Measurements from ENCODE around the gene ALKBH4.
"Not testable (repeated sequence)": the region's sequence is repeated elsewhere in the genome, so short reads cannot be mapped to it uniquely, and the experiment has no call there.

Gene ALKBH4

GRCh38 chr7:102478314-102479208 is 13.9 kb upstream of the ALKBH4 start, which contains the start of gene POLR2J:
TSS of gene POLR2J (minus strand) at chr7:102478922. CDS start at chr7:102478860, 62 bp downstream.
- not testable (repeated sequence) for FAIRE-seq

GRCh38 chr7:102474736-102475435 is 10.2 kb upstream of the ALKBH4 start:
- FAIRE-seq = not testable (repeated sequence)

- FAIRE-seq = not testable (repeated sequence)
Measured at GRCh38 chr7:102474116-102474515, 9.5 kb upstream of the ALKBH4 start.

GRCh38 chr7:102473271-102473991 is 8.8 kb upstream of the ALKBH4 start:
- no peak for FAIRE-seq

GRCh38 chr7:102472126-102473041 is 7.7 kb upstream of the ALKBH4 start:
- no peak for FAIRE-seq

- no peak for FAIRE-seq
Measured at GRCh38 chr7:102471791-102472125, 7.1 kb upstream of the ALKBH4 start.

- FAIRE-seq = no peak
Measured at GRCh38 chr7:102469972-102470825, 5.5 kb upstream of the ALKBH4 start.

GRCh38 chr7:102469351-102469971 is 4.8 kb upstream of the ALKBH4 start:
- no peak for FAIRE-seq

GRCh38 chr7:102468478-102469350 is 4.1 kb upstream of the ALKBH4 start:
- no peak for FAIRE-seq

GRCh38 chr7:102467581-102468477 is 3.2 kb upstream of the ALKBH4 start:
- no peak for FAIRE-seq

GRCh38 chr7:102466097-102466496 is 1.4 kb upstream of the ALKBH4 start:
- FAIRE-seq = no peak

GRCh38 chr7:102463841-102464576 is 654 bp downstream of the ALKBH4 start:
- no peak for FAIRE-seq

GRCh38 chr7:102460467-102460866 is 4.2 kb downstream of the ALKBH4 start:
- FAIRE-seq = no peak

GRCh38 chr7:102459221-102459844 is 5.3 kb downstream of the ALKBH4 start:
- no peak for FAIRE-seq

GRCh38 chr7:102457352-102457924 is 7.2 kb downstream of the ALKBH4 start:
- no peak for FAIRE-seq

- no peak for FAIRE-seq
Measured at GRCh38 chr7:102456327-102456726, 8.3 kb downstream of the ALKBH4 start.

- FAIRE-seq = no peak
Measured at GRCh38 chr7:102455596-102455995, 9.1 kb downstream of the ALKBH4 start.
